HL-60 (cell line): Measurements from ENCODE around the gene CHFR.

ENCODE experiments used
- CTCF ChIP-seq: IDR thresholded peaks from one replicate; pipeline ENCODE4 v1.5.1; 2011; ENCODE audit warnings: low read length, control low read depth, inconsistent platforms; ENCODE audit not compliant: insufficient read depth
- GABPA ChIP-seq: IDR thresholded peaks from 2 replicates; pipeline ENCODE4 v1.6.1; 2012; ENCODE audit warnings: low read depth
- POLR2AphosphoS5 ChIP-seq: IDR thresholded peaks from 2 replicates; pipeline ENCODE4 v1.6.1; 2012; ENCODE audit warnings: low read depth
- REST ChIP-seq: IDR thresholded peaks from 2 replicates; pipeline ENCODE4 v1.6.1; 2012; ENCODE audit warnings: low read depth; ENCODE audit not compliant: insufficient replicate concordance
- SPI1 ChIP-seq: IDR thresholded peaks from 2 replicates; pipeline ENCODE4 v1.6.1; 2012; ENCODE audit warnings: low read depth, mild to moderate bottlenecking, borderline replicate concordance

GRCh38 chr12:132852496-132852895, 34.9 kb downstream of the CHFR start:
- TF ChIP-seq CTCF (no peak), POLR2AphosphoS5 (no peak), GABPA (no peak), SPI1 (no peak), REST (no peak)
